SH-SY5Y (cell line): ENCODE measurements around the gene PRSS12.

ENCODE experiments used
- GATA2 ChIP-seq: IDR thresholded peaks from 2 replicates; pipeline ENCODE4 v1.6.1; 2011; ENCODE audit warnings: mild to moderate bottlenecking, low read depth, low read length
- GATA3 ChIP-seq: IDR thresholded peaks from 2 replicates; pipeline ENCODE4 v1.6.1; 2011; ENCODE audit warnings: low read depth, mild to moderate bottlenecking, low read length, moderate library complexity

DNA sequence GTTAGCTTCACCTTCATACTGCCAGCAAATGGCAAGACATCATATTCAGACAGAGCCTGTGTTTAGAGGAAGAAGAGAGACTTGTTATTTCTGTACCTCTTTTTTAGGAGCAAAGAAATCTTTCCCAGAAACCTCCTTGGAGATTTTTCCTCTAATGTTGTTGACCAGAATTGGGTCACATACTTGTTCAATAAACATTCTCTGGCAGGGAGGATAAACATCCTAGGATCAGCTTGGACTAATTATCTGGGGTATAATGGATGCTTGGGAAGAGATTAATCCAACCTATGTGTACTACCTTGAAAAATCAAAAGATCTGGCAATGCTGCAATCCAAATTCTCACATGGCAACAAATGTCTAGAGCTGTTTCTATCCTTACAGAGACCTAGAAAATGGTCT lies 8.4 kb upstream of the PRSS12 start:
- TF ChIP-seq GATA3 (no peak), GATA2 (no peak)
